Caco-2 (cell line): Measurements from ENCODE around the gene MISFA. TPM values are rescaled to one million over a fixed set of nuclear protein-coding genes. Genes with fewer than 3 reads are reported as not detected.

Experiments used
- BruUV-seq: library from RNA; stranded (reverse); fragments of 400-500 nt; replicated peaks from 2 replicates; lab custom pipeline; 2021; lab: Mats Ljungman, UMichigan
- CTCF ChIA-PET: fragments of 300-600 bp; sonication (Branson Sonifier 250); formaldehyde crosslinking; loops from one replicate; lab custom pipeline; 2022; ENCODE audit warnings: antibody characterized with exemption; lab: Charles Lee
- POLR2A ChIA-PET: fragments of 300-600 bp; sonication (Branson Sonifier 250); formaldehyde crosslinking; loops from one replicate; lab custom pipeline; 2022; ENCODE audit warnings: antibody characterized with exemption; lab: Charles Lee
- DNase-seq, 2 experiments: peaks; one replicate each; pipeline versions ENCODE4 v3.0.0 to v3.0.0-alpha.2; 2020 to 2022
- H3K27me3 ChIP-seq: replicated peaks from 2 replicates; pipeline ENCODE4 v1.6.0; 2011; ENCODE audit warnings: low read length; ENCODE audit not compliant: control insufficient read depth, insufficient read depth
- H3K36me3 ChIP-seq: 2 replicates; pipeline ENCODE4 v1.5.1; 2011; ENCODE audit warnings: low read length; ENCODE audit not compliant: control insufficient read depth, insufficient read depth
- H3K4me1 ChIP-seq: fragments of 250-450 bp; sonication (Bioruptor Pico); 2 replicates; pipeline ENCODE4 v1.5.1; 2020; ENCODE audit warnings: mild to moderate bottlenecking
- H3K4me3 ChIP-seq: 2 replicates; pipeline ENCODE4 v1.5.1; 2011; ENCODE audit warnings: low read depth, mild to moderate bottlenecking, control low read depth, low read length
- H3K9me3 ChIP-seq: fragments of 250-450 bp; sonication (Bioruptor Pico); 2 replicates; pipeline ENCODE4 v1.5.1; 2020; ENCODE audit warnings: mild to moderate bottlenecking, moderate library complexity
- H3K27ac Mint-ChIP-seq: one replicate; pipeline ENCODE4 v1.8.0; 2022; ENCODE audit warnings: mixed read lengths; ENCODE audit not compliant: unreplicated experiment
- H3K27me3 Mint-ChIP-seq: one replicate; pipeline ENCODE4 v1.8.0; 2022; ENCODE audit warnings: mixed read lengths; ENCODE audit not compliant: insufficient read depth, unreplicated experiment
- H3K36me3 Mint-ChIP-seq: one replicate; pipeline ENCODE4 v1.8.0; 2022; ENCODE audit warnings: mild to moderate bottlenecking, mixed read lengths; ENCODE audit not compliant: insufficient read depth, unreplicated experiment
- H3K4me1 Mint-ChIP-seq: one replicate; pipeline ENCODE4 v1.8.0; 2022; ENCODE audit warnings: low read depth, mixed read lengths; ENCODE audit not compliant: unreplicated experiment
- H3K4me3 Mint-ChIP-seq: one replicate; pipeline ENCODE4 v1.8.0; 2022; ENCODE audit warnings: mild to moderate bottlenecking, moderate library complexity, mixed read lengths; ENCODE audit not compliant: unreplicated experiment
- H3K9me3 Mint-ChIP-seq: one replicate; pipeline ENCODE4 v1.8.0; 2022; ENCODE audit warnings: mixed read lengths; ENCODE audit not compliant: unreplicated experiment
- CTCF ChIP-seq, 2 experiments: fragments of 200-600 bp in 1 of 2; IDR thresholded peaks; 1 replicate in 1 of 2; 2 replicates in 1 of 2; pipeline versions ENCODE4 v1.5.1 to v1.8.0; 2011 to 2022; ENCODE audit warnings: antibody characterized with exemption in 1 of 2, control low read depth in 1 of 2, inconsistent platforms in 1 of 2, low read depth in 1 of 2, low read length in 1 of 2, mild to moderate bottlenecking in 1 of 2, moderate library complexity in 1 of 2; ENCODE audit not compliant: insufficient read depth in 1 of 2, severe bottlenecking in 1 of 2, unreplicated experiment in 1 of 2
- intact Hi-C: fragments of 100-400 bp; cut with micrococcal nuclease; formaldehyde crosslinking; loops from one replicate; pipeline ENCODE4 v1.10.0; 2022; ENCODE audit not compliant: unreplicated experiment
- total RNA-seq: library from RNA; stranded (reverse); gene quantifications from 2 replicates; pipeline ENCODE4 v1.2.3, GENCODE V29; 2022

MISFA gene
- total RNA-seq, 1 experiment from 2014 or later, result 8.8 TPM

GRCh38 chr11:18578975-18579598, 20.5 kb upstream of the MISFA start:
- H3K27ac Mint-ChIP-seq, result peak overlapping the region; percentile 69
- ChIA-PET CTCF (interaction anchor here (0.8 to 1.1 kb wide), 4 partner anchors 9 to 155 kb away, joined by 3 to 9 read pairs (median 6); partner anchors contain the start of genes TSG101 and UEVLD), POLR2A (interaction anchor here (0.6 to 1.7 kb wide), 5 partner anchors 9 to 185 kb away, joined by 3 to 17 read pairs (median 10); partner anchors contain the start of genes LDHA, SPTY2D1, TSG101 and UEVLD)
- peak; percentile 88 for DNase-seq
- intact Hi-C loops, result no loop called here
- no peaks in the 10 kb centered on the region for H3K4me1 Mint-ChIP-seq
- no peaks in the 10 kb centered on the region for H3K9me3 Mint-ChIP-seq
- Histone ChIP-seq H3K4me1 (peaks cover 17% of the 10 kb centered on the region), H3K36me3 (peaks cover 2% of the 10 kb centered on the region; the same call in 1 of the 2 replicates), H3K27me3 (no peaks in the 10 kb centered on the region), H3K9me3 (peaks cover 4% of the 10 kb centered on the region; the same call in 1 of the 2 replicates), H3K4me3 (0 out of 2 replicates have a peak overlapping the region, but pooled peaks have one; percentile 8)
- TF ChIP-seq CTCF (IDR thresholded peaks at IDR 0.05; ENCODE audit: insufficient read depth in 1 of 2, low read depth in 1 of 2, low read length in 1 of 2, severe bottlenecking in 1 of 2, unreplicated experiment in 1 of 2), result no peak
- no TSS peak for BruUV-seq
- peak overlapping the region; percentile 36 for H3K4me3 Mint-ChIP-seq
- H3K36me3 Mint-ChIP-seq, result peaks cover 28% of the 10 kb centered on the region
- H3K27me3 Mint-ChIP-seq, result no peaks in the 10 kb centered on the region

- POLR2A ChIA-PET, result interaction anchor here (1.4 to 1.5 kb wide), 2 partner anchors 54 kb away, joined by 17 read pairs; partner anchors contain the start of genes SPTY2D1 and TSG101
Measured at GRCh38 chr11:18580113-18580766, 19.3 kb upstream of the MISFA start.

More at GRCh38 chr11:18580113-18580766, 19.3 kb upstream of the MISFA start:
- Mint-ChIP-seq H3K36me3 (peaks cover 25% of the 10 kb centered on the region), H3K27me3 (no peaks in the 10 kb centered on the region), H3K9me3 (no peaks in the 10 kb centered on the region), H3K4me3 (no peak overlapping the region), H3K27ac (no peak overlapping the region), H3K4me1 (no peaks in the 10 kb centered on the region)
- no TSS peak for BruUV-seq
- H3K36me3 ChIP-seq, result peaks cover 2% of the 10 kb centered on the region; the same call in 1 of the 2 replicates
- no peak overlapping the region for H3K4me3 ChIP-seq
- DNase-seq, result no peak
- H3K9me3 ChIP-seq, result peaks cover 4% of the 10 kb centered on the region; the same call in 1 of the 2 replicates
- no peaks in the 10 kb centered on the region for H3K27me3 ChIP-seq
- no peak for TF ChIP-seq CTCF (IDR thresholded peaks at IDR 0.05; ENCODE audit: insufficient read depth in 1 of 2, low read depth in 1 of 2, low read length in 1 of 2, severe bottlenecking in 1 of 2, unreplicated experiment in 1 of 2)
- intact Hi-C loops, result no loop called here
- peaks cover 17% of the 10 kb centered on the region for H3K4me1 ChIP-seq
- CTCF ChIA-PET, result interaction anchor here (0.6 kb wide), 1 partner anchor 148 kb away, joined by 3 read pairs; no protein-coding TSS in a partner anchor
